GM21515 (cell line): ENCODE measurements around the gene UHRF1.
"Not testable (repeated sequence)": the region's sequence is repeated elsewhere in the genome, so short reads cannot be mapped to it uniquely, and the experiment has no call there.

ENCODE experiments used
- ATAC-seq: cut with Tn5 transposase; IDR thresholded peaks from one replicate; pipeline ENCODE4 v1.9.1; 2021; ENCODE audit not compliant: unreplicated experiment

UHRF1 gene

GRCh38 chr19:4970558-4971423 lies 61.5 kb downstream of the UHRF1 start:
- no peak for ATAC-seq

DNA sequence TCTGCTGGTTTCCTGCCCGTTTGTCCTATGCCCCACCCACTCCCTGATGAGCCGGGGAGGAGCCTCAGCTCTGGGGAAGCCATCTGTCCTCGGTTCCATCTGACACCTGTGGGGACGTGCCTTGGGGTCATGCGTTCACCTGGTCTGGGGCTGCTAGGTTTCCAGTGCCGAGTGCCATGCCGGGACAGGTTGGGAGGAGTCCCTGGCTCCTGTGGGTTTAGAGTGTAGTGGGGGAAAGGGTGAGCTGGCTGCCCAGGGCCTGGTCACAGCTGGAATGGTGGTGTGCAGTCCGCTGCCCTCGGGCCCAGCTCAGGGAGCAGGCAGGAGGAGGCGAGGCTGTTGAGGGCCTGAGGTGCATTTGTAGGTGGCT lies 62.1 kb downstream of the UHRF1 start:
- no peak for ATAC-seq

DNA sequence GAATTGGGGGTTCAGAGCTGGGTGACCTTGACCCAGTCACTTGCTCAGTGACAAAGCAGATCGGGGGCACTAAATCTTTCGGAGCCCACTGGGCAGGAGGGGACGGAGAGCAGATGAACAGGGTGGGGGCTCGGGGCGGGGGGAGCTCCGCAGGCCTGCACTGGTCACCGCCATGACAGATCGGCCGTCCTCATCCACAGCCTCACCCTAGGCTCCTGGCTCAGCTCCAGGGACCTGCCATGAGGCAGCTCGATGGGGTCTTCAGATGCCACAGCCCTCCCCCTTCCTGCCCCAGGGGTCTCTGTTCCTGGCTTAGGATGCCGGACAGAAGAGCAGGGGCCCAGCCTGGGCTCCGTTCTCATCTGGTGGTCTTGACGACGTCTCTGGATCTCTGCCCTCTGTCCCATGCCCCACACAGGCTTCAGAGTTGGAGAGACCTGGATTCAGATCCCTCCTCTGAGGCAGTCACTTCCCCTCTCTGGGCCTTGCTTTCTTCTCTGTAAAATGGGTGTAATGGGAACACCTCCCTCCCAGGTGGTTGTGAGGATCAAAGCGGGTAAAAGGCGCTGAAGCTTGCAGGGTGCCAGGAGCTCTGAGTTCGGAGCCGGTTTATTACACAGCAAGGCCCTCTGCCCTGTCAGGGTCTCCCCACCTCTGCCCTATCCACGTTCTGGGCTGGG lies 62.7 kb downstream of the UHRF1 start:
- ATAC-seq: no peak

GRCh38 chr19:4972509-4973230 lies 63.4 kb downstream of the UHRF1 start:
- no peak for ATAC-seq

GRCh38 chr19:4974880-4975469 lies 65.7 kb downstream of the UHRF1 start:
- ATAC-seq: no peak

DNA sequence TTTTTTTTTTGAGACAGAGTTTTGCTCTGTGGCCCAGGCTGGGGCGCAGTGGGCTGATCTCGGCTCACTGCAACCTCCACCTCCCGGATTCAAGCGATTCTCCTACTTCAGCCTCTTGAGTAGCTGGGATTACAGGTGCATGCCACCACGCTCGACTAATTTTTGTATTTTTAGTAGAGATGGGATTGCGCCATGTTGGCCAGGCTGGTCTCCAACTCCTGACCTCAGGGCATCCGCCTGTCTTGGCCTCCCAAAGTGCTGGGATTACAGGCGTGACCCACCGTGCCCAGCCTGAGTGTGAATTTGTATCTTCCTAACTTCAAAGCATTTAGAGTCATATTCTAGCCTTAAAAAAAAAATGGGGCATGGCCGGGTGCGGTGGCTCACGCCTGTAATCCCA lies 66.3 kb downstream of the UHRF1 start:
- ATAC-seq: not testable (repeated sequence)

- no peak for ATAC-seq
Observed at GRCh38 chr19:4976401-4977298, 67.3 kb downstream of the UHRF1 start.

- no peak for ATAC-seq
Observed at GRCh38 chr19:4977299-4978174, 68.2 kb downstream of the UHRF1 start.

GRCh38 chr19:4979211-4979807 lies 70.0 kb downstream of the UHRF1 start:
- no peak for ATAC-seq

- ATAC-seq: no peak
Observed at GRCh38 chr19:4980067-4980466, 70.8 kb downstream of the UHRF1 start.

DNA sequence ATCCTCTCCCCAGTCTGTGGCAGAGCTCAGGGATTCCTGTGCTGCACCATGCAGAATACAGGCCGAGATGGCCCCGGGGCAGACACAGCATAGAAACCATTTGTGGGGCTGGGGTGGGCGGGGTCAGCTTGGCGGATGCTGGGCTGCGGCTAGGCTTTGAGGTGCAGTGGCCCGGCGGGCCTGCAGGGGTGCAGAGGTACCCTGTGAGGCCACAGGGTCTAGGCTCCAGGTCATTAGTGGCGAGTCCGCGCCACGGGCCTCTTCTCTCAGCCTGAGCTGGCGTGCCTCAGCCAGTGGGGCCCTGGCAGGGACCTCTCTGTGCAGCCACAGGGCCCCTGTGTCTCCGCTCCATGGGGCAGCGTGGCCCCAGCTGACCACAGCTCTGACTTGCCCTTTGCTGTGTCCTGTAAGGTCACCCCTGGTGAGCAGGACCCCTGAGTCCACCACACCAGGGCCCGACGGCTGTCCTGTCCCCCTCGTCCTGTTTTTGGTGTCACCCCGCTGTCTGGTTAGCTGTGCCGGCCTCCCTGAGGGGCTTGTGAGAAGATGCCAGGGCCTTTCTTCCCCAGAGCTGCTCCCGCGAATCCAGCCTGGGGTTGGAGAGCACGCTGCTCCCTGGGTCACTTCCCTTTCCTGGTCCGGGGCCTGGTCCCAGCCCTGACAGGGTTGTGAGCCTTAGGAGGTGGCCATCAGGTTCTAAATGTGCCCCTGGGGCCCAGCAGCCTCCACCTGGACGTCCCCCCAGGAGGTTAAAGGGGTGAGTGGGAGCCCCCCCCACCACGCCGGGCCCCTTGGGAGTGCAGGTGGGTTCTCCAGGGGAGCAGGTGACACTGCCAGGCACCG lies 71.8 kb downstream of the UHRF1 start:
- ATAC-seq: no peak

- no peak for ATAC-seq
Observed at GRCh38 chr19:4981681-4981958, 72.3 kb downstream of the UHRF1 start.

DNA sequence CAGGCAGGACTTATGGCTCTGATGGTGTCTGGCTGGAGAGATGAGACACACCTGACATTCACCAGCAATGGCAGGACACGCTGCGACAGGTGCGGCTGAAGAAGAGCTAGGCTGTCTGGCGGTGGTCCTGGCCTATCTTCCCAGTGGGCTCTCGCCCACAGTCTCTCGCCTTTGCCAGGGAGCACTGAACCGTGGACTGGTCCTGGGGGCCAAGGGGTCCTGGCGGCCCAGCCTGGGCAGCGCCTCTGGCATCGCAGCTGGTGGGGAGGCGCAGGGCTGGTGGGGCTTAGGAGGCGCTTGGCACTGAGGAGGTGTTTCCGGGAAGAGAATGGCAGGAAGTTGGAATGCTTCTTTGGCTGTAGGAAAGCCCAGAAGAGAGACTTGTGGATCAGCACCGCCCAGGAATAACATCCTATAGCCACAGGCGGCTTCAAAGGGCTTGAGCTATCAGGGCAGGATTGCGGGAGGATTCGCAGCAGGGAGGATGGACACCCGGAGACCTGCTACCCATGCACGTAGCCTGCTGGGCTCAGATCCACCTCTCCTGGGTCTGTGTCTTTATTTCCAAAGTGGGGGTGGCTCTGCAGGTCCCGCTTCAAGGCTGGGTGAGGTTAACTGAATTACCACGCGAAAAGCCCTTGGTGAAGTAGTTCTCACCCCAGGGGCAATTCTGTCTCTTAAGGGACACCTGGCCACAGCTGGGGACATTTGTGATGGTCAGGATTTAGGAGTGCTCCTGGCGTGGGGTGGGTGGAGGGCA lies 74.2 kb downstream of the UHRF1 start:
- no peak for ATAC-seq

DNA sequence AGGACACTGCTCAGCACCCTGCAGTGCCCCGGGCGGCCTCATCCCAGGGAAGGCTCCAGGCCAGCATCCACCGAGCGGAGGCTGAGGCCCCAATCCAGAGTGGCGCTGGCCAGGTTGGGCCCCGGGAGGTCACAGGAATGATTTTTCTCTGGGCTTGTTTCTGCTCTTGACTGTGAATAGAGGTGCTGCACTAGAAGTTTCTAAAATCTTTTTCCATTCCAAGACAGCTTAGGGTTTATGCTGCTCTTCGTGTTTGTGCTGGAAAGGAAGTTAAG lies 74.7 kb downstream of the UHRF1 start:
- no peak for ATAC-seq

DNA sequence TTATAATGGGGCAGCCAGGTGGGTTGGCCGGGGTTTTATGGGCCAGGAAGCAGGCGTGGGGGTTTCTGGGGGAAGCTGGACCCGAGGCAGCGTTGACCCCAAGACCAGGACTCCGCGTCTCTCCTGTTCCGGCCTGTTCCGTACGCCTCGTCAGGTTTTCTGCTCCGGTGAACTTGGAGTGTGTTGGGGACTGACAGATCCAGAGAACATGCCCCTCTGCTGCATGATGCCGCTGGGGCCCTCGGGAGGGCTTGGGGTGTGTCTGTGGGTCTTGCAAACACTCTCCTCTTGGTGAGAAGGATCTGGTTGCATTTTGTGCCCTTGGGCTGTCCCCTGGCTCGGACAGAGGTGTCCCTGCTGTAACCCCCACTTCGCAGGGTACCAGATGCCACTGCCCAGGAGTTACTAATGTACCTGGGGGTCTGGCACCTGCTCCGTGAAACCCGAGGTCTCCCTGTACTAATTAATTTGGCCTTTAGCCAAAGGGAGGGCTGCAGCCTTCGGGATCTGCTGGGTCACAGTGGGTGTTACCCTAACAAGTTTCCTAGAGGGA lies 75.2 kb downstream of the UHRF1 start:
- ATAC-seq: no peak

GRCh38 chr19:4985551-4985991 lies 76.3 kb downstream of the UHRF1 start:
- no peak for ATAC-seq

GRCh38 chr19:4986056-4986455 lies 76.8 kb downstream of the UHRF1 start:
- no peak for ATAC-seq

DNA sequence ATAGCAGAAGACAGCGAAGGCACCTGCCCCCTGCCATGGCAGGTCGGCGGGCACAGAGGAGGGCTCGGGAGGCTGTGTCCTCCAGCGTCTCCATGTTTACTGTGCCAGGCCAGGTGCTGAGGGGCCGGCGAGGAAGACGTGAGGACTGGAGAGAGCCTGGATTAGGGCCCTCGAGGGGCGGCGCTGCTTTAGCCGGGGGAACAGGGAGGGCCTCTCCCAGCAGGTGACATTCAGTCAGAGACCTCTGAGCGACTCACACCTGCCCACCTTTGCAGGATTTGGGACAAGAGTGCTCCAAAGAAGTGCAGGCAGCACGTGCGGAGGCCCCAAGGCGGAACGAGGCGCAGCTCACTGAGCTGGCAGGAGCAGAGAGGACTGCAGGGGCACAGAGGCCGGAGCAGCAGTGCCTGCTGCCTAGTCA lies 77.2 kb downstream of the UHRF1 start:
- ATAC-seq: no peak
